Stomach (tissue), 4 donors: ENCODE data around the gene LRRC56.

Experiments used
- CTCF ChIP-seq, 7 experiments: fragments of 450-650 bp in 4 of 7; fragments of 200-600 bp in 3 of 7; sonication (generic) in 3 of 7; IDR thresholded peaks; one replicate each; pipeline ENCODE4 v1.5.1; 2016 to 2019; ENCODE audit warnings: antibody characterized with exemption in 7 of 7, control low read depth in 2 of 7, mild to moderate bottlenecking in 1 of 7
- EP300 ChIP-seq: sonication (generic); formaldehyde crosslinking; IDR thresholded peaks from one replicate; pipeline ENCODE4 v1.6.1; 2017; ENCODE audit warnings: antibody characterized with exemption
- POLR2A ChIP-seq, 4 donors: fragments of 450-650 bp; IDR thresholded peaks; one replicate each; pipeline ENCODE4 v1.6.1; 2016; ENCODE audit warnings: antibody characterized with exemption in 4 of 4, control low read depth in 2 of 4, mild to moderate bottlenecking in 1 of 4, moderate library complexity in 1 of 4

GRCh38 chr11:498297-499181 lies 38.8 kb upstream of the LRRC56 start:
- TF ChIP-seq CTCF (IDR thresholded peaks at IDR 0.05) = no peak
- TF ChIP-seq POLR2A (IDR thresholded peaks at IDR 0.05) = no peak
- no peak for TF ChIP-seq EP300
